Gastrocnemius medialis (tissue), 4 donors: ENCODE results near the gene KRT83.

Source experiments
- CTCF ChIP-seq, 5 experiments: fragments of 450-650 bp in 3 of 5; fragments of 200-600 bp in 2 of 5; sonication (generic) in 2 of 5; IDR thresholded peaks in 4 of 5; conservative IDR thresholded peaks in 1 of 5; 1 replicate in 4 of 5; 2 replicates in 1 of 5; pipeline ENCODE4 v1.5.1; 2016 to 2019; ENCODE audit warnings: antibody characterized with exemption in 5 of 5, mild to moderate bottlenecking in 3 of 5, moderate library complexity in 3 of 5
- POLR2A ChIP-seq, 2 donors: fragments of 450-650 bp; IDR thresholded peaks; one replicate each; pipeline ENCODE4 v1.6.1; 2017; ENCODE audit warnings: antibody characterized with exemption in 2 of 2, mild to moderate bottlenecking in 2 of 2, moderate library complexity in 2 of 2

DNA sequence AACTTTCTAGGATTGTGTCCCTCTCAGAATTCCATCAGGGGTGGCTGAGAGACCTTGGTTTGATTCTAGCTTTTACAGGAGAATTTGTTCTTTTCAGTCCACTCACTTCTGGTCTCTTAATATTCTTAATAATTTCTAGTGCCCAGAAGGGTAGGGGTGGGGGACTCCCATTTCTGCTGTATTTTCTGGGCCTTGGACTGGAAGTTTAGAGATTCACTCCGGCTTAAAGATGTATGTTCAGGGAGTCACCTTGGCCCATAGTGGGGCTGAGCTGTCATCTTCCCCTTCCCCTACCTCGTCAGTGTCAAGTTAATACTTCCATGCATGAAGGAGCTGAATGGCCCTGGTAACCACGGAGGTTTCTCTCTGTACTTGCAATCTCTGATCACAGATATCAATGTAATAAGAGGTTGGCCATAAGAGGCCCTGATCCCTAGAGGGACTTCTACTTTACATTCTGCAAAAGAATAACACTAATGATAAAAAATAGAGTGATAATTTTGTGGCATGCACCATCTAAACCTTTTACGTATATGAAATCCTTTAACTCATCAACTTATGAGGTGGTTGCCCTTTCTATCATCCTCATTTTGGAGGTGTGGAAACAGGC is 36.5 kb downstream of the KRT83 start:
- TF ChIP-seq CTCF (IDR thresholded peaks at IDR 0.05 in 4 of 5, conservative IDR thresholded peaks at IDR 0.05 in 1 of 5) = no peak
- no peak for TF ChIP-seq POLR2A (IDR thresholded peaks at IDR 0.05)
